ENCODE results near the gene SLC13A4.

Gene SLC13A4

GRCh38 chr7:135692055-135692454, 35.9 kb downstream of the SLC13A4 start:
- DNase-seq (ENCODE audit: low read depth in 1 of 2, low spot score in 1 of 2), result peak in 1 of 2 experiments; percentile 26
- H3K4me3 ChIP-seq (replicated peaks; ENCODE audit: insufficient read depth, low read length), result no peak overlapping the region
- no peaks in the 10 kb centered on the region for H3K27me3 ChIP-seq (ENCODE audit: insufficient read depth, poor library complexity, severe bottlenecking)
- TF ChIP-seq POLR2AphosphoS5 (IDR thresholded peaks at IDR 0.05; ENCODE audit: low read depth) (no peak), CTCF (IDR thresholded peaks at IDR 0.05; ENCODE audit: insufficient read depth, low read length) (no peak), GABPA (IDR thresholded peaks at IDR 0.05; ENCODE audit: low read depth) (no peak), REST (IDR thresholded peaks at IDR 0.05; ENCODE audit: insufficient replicate concordance, low read depth) (no peak), SPI1 (IDR thresholded peaks at IDR 0.05; ENCODE audit: borderline replicate concordance, low read depth) (no peak)
- H3K27ac ChIP-seq (replicated peaks), result no peak overlapping the region

DNA sequence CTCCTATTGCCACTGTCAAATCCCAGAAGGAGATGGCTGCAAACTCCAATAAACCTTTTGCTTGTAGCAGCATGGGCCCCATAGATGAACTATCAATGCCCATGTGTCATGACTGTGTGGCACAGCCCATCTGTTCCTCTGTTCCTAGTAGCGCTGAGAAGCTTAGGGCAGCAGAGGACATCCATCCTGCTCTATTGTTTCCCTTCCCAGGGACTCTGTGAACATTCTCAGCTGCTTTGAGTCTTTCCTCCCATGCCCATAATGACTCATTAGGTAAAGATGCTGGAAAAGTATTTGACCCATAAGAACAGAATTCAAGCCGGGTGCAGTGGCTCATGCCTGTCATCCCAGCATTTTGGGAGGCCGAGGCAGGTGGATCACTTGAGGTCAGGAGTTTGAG, 37.4 kb downstream of the SLC13A4 start:
- no peak overlapping the region for H3K27ac ChIP-seq (replicated peaks)
- TF ChIP-seq GABPA (IDR thresholded peaks at IDR 0.05; ENCODE audit: low read depth), result no peak
- no peak for TF ChIP-seq POLR2AphosphoS5 (IDR thresholded peaks at IDR 0.05; ENCODE audit: low read depth)
- TF ChIP-seq SPI1 (IDR thresholded peaks at IDR 0.05; ENCODE audit: borderline replicate concordance, low read depth), result no peak
- no peak for TF ChIP-seq REST (IDR thresholded peaks at IDR 0.05; ENCODE audit: insufficient replicate concordance, low read depth)
- TF ChIP-seq CTCF (IDR thresholded peaks at IDR 0.05; ENCODE audit: insufficient read depth, low read length), result no peak
- no peak overlapping the region for H3K4me3 ChIP-seq (replicated peaks; ENCODE audit: insufficient read depth, low read length)
- DNase-seq (ENCODE audit: low read depth in 1 of 2, low spot score in 1 of 2), result no peak
- H3K27me3 ChIP-seq (ENCODE audit: insufficient read depth, poor library complexity, severe bottlenecking), result no peaks in the 10 kb centered on the region

DNA sequence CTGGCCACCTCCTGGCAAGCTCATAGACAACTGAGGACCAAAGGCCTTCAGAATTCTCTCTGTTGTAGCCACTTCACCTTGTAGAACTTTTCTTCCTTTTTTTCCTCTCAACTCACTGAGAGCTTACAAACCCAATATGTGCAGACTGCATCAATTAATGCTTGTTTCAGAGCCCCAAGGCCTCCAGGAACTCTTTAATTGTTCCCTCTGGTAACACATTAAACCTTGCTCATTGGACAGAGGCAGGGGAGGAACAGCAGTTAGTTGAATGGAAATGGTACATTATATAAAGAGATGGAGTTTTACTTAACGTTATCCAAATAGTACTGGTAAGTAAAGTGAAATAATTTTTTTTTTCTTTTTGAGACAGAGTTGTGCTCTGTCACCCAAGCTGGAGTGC, 40.5 kb downstream of the SLC13A4 start:
- Histone ChIP-seq H3K4me3 (replicated peaks; ENCODE audit: insufficient read depth, low read length) (no peak overlapping the region), H3K27ac (replicated peaks) (no peak overlapping the region), H3K27me3 (ENCODE audit: insufficient read depth, poor library complexity, severe bottlenecking) (no peaks in the 10 kb centered on the region)
- no peak for DNase-seq (ENCODE audit: low read depth in 1 of 2, low spot score in 1 of 2)
- TF ChIP-seq REST (IDR thresholded peaks at IDR 0.05; ENCODE audit: insufficient replicate concordance, low read depth), result no peak
- TF ChIP-seq CTCF (IDR thresholded peaks at IDR 0.05; ENCODE audit: insufficient read depth, low read length), result no peak
- no peak for TF ChIP-seq POLR2AphosphoS5 (IDR thresholded peaks at IDR 0.05; ENCODE audit: low read depth)
- TF ChIP-seq GABPA (IDR thresholded peaks at IDR 0.05; ENCODE audit: low read depth), result no peak
- no peak for TF ChIP-seq SPI1 (IDR thresholded peaks at IDR 0.05; ENCODE audit: borderline replicate concordance, low read depth)

Measured in HL-60 (cell line).